H9 (cell line): ENCODE data around the gene CLEC18C. TPM values are rescaled to one million over a fixed set of nuclear protein-coding genes. Genes with fewer than 3 reads are reported as not detected.

Experiments
- DNase-seq: peaks from one replicate; pipeline ENCODE4 v3.0.0-alpha.2; 2017
- H2AFZ ChIP-seq: one replicate; pipeline ENCODE4 v1.6.1; 2013; ENCODE audit warnings: mild to moderate bottlenecking, low read length, control low read depth, moderate library complexity
- H2AK5ac ChIP-seq: 2 replicates; pipeline ENCODE4 v1.6.1; 2013; ENCODE audit warnings: low read length, control low read depth, mixed read lengths; ENCODE audit not compliant: insufficient read length
- H2BK120ac ChIP-seq: one replicate; pipeline ENCODE4 v1.6.1; 2013; ENCODE audit warnings: low read depth, mild to moderate bottlenecking, low read length, control low read depth, inconsistent platforms; ENCODE audit not compliant: poor library complexity, severe bottlenecking
- H2BK12ac ChIP-seq: 2 replicates; pipeline ENCODE4 v1.6.1; 2013; ENCODE audit warnings: low read length, control low read depth, mixed read lengths, low read depth; ENCODE audit not compliant: insufficient read length
- H2BK15ac ChIP-seq: 2 replicates; pipeline ENCODE4 v1.6.1; 2013; ENCODE audit warnings: low read depth, low read length, control low read depth
- H2BK20ac ChIP-seq: one replicate; pipeline ENCODE4 v1.6.1; 2013; ENCODE audit warnings: low read depth, mild to moderate bottlenecking, low read length, control low read depth, inconsistent platforms; ENCODE audit not compliant: poor library complexity, severe bottlenecking
- H2BK5ac ChIP-seq: 2 replicates; pipeline ENCODE4 v1.6.1; 2013; ENCODE audit warnings: low read length, control low read depth, mixed read lengths; ENCODE audit not compliant: insufficient read length
- H3K14ac ChIP-seq: 2 replicates; pipeline ENCODE4 v1.6.1; 2013; ENCODE audit warnings: low read length, control low read depth; ENCODE audit not compliant: insufficient read depth
- H3K18ac ChIP-seq: 2 replicates; pipeline ENCODE4 v1.6.1; 2013; ENCODE audit warnings: low read depth, mild to moderate bottlenecking, mixed read lengths, low read length, control low read depth; ENCODE audit not compliant: insufficient read length
- H3K23ac ChIP-seq: 2 replicates; pipeline ENCODE4 v1.6.1; 2013; ENCODE audit warnings: low read length, control low read depth, mixed read lengths, low read depth; ENCODE audit not compliant: insufficient read length
- H3K23me2 ChIP-seq: 2 replicates; pipeline ENCODE4 v1.6.1; 2013; ENCODE audit warnings: low read depth, mild to moderate bottlenecking, mixed read lengths, low read length, control low read depth; ENCODE audit not compliant: insufficient read length, poor library complexity, severe bottlenecking
- H3K27ac ChIP-seq: 2 replicates; pipeline ENCODE4 v1.5.1; 2013; ENCODE audit warnings: low read length, control low read depth, mixed read lengths, low read depth; ENCODE audit not compliant: insufficient read length
- H3K27me3 ChIP-seq: 2 replicates; pipeline ENCODE4 v1.6.1; 2013; ENCODE audit warnings: low read length, control low read depth, inconsistent platforms; ENCODE audit not compliant: insufficient read depth
- H3K4ac ChIP-seq: 2 replicates; pipeline ENCODE4 v1.6.1; 2013; ENCODE audit warnings: low read depth, mild to moderate bottlenecking, control low read depth, inconsistent platforms, low read length, moderate library complexity
- H3K4me1 ChIP-seq: 2 replicates; pipeline ENCODE4 v1.6.1; 2013; ENCODE audit warnings: low read length, control low read depth, inconsistent platforms; ENCODE audit not compliant: insufficient read depth
- H3K4me2 ChIP-seq: 2 replicates; pipeline ENCODE4 v1.6.1; 2013; ENCODE audit warnings: low read length, control low read depth, mixed read lengths; ENCODE audit not compliant: insufficient read length, insufficient read depth
- H3K56ac ChIP-seq: 2 replicates; pipeline ENCODE4 v1.6.1; 2013; ENCODE audit warnings: low read depth, mild to moderate bottlenecking, mixed read lengths, low read length, control low read depth; ENCODE audit not compliant: insufficient read length
- H3K79me1 ChIP-seq: 2 replicates; pipeline ENCODE4 v1.6.1; 2013; ENCODE audit warnings: low read depth, mild to moderate bottlenecking, moderate library complexity, low read length, control low read depth, inconsistent platforms; ENCODE audit not compliant: insufficient read depth, poor library complexity, severe bottlenecking
- H3K79me2 ChIP-seq: 2 replicates; pipeline ENCODE4 v1.6.1; 2013; ENCODE audit warnings: low read length, control low read depth, inconsistent platforms; ENCODE audit not compliant: insufficient read depth
- H3K9ac ChIP-seq: 2 replicates; pipeline ENCODE4 v1.6.1; 2013; ENCODE audit warnings: low read length, control low read depth, mixed read lengths; ENCODE audit not compliant: insufficient read length; ENCODE audit errors: extremely low read depth
- H3K9me3 ChIP-seq: one replicate; pipeline ENCODE4 v1.6.1; 2013; ENCODE audit warnings: low read depth, low read length, inconsistent platforms; ENCODE audit not compliant: control insufficient read depth
- H3T11ph ChIP-seq: one replicate; pipeline ENCODE4 v1.6.1; 2013; ENCODE audit warnings: mild to moderate bottlenecking, low read length, control low read depth, inconsistent platforms
- H4K20me1 ChIP-seq: one replicate; pipeline ENCODE4 v1.6.1; 2013; ENCODE audit not compliant: control insufficient read depth, insufficient read length, insufficient read depth
- H4K5ac ChIP-seq: 2 replicates; pipeline ENCODE4 v1.6.1; 2013; ENCODE audit warnings: low read depth, mild to moderate bottlenecking, mixed read lengths, low read length, control low read depth; ENCODE audit not compliant: insufficient read length
- H4K8ac ChIP-seq: replicated peaks from 2 replicates; pipeline ENCODE4 v1.6.1; 2013; ENCODE audit warnings: low read length, control low read depth, mixed read lengths, low read depth; ENCODE audit not compliant: insufficient read length
- H4K91ac ChIP-seq: 2 replicates; pipeline ENCODE4 v1.6.1; 2013; ENCODE audit warnings: low read depth, mild to moderate bottlenecking, moderate library complexity, mixed read lengths, low read length, control low read depth; ENCODE audit not compliant: insufficient read length
- H3K27ac Mint-ChIP-seq, 3 experiments: 2 replicates in 2 of 3; 3 replicates in 1 of 3; pipeline ENCODE4 v1.8.0; 2020 to 2021; ENCODE audit warnings: mixed read lengths in 3 of 3, mild to moderate bottlenecking in 1 of 3, moderate library complexity in 1 of 3
- H3K27me3 Mint-ChIP-seq: 2 replicates; pipeline ENCODE4 v1.8.0; 2021; ENCODE audit warnings: low read depth, mild to moderate bottlenecking, moderate library complexity, mixed read lengths
- H3K36me3 Mint-ChIP-seq, 3 experiments: 2 replicates in 2 of 3; 3 replicates in 1 of 3; pipeline ENCODE4 v1.8.0; 2020 to 2021; ENCODE audit warnings: low read depth in 3 of 3, mixed read lengths in 3 of 3; ENCODE audit not compliant: insufficient read depth in 1 of 3
- H3K4me1 Mint-ChIP-seq, 2 experiments: 2 replicates each; pipeline ENCODE4 v1.8.0; 2020; ENCODE audit warnings: mixed read lengths in 2 of 2
- H3K4me3 Mint-ChIP-seq, 2 experiments: 2 replicates in 1 of 2; 3 replicates in 1 of 2; pipeline ENCODE4 v1.8.0; 2020 to 2021; ENCODE audit warnings: mild to moderate bottlenecking in 2 of 2, mixed read lengths in 2 of 2, moderate library complexity in 1 of 2
- H3K9me3 Mint-ChIP-seq, 2 experiments: 2 replicates in 1 of 2; 3 replicates in 1 of 2; pipeline ENCODE4 v1.8.0; 2020; ENCODE audit warnings: mild to moderate bottlenecking in 2 of 2, mixed read lengths in 2 of 2, moderate library complexity in 1 of 2
- WGBS: extraction: QIAGEN DNeasy Blood & Tissue Kit; methylation state at CpG from one replicate; pipeline ENCODE4 v1.1.7; 2013; ENCODE audit warnings: missing lambda C conversion rate, low lambda C conversion rate, mixed read lengths; ENCODE audit not compliant: insufficient read length; ENCODE audit errors: extremely low coverage; 5-methylcytosine and 5-hydroxymethylcytosine counted together
- total RNA-seq: library from RNA; stranded (reverse); gene quantifications from 2 replicates; pipeline ENCODE4 v1.2.1, GENCODE V29; 2021
- TF ChIP-seq, protein P1 (sequence below): fragments of 200-600 bp; sonication (generic); conservative IDR thresholded peaks from 3 replicates; pipeline ENCODE4 v1.8.0; 2021; ENCODE audit warnings: antibody characterized with exemption, mild to moderate bottlenecking

CLEC18C gene
- total RNA-seq, 1 experiment from 2014 or later, result 0.11 TPM

DNA sequence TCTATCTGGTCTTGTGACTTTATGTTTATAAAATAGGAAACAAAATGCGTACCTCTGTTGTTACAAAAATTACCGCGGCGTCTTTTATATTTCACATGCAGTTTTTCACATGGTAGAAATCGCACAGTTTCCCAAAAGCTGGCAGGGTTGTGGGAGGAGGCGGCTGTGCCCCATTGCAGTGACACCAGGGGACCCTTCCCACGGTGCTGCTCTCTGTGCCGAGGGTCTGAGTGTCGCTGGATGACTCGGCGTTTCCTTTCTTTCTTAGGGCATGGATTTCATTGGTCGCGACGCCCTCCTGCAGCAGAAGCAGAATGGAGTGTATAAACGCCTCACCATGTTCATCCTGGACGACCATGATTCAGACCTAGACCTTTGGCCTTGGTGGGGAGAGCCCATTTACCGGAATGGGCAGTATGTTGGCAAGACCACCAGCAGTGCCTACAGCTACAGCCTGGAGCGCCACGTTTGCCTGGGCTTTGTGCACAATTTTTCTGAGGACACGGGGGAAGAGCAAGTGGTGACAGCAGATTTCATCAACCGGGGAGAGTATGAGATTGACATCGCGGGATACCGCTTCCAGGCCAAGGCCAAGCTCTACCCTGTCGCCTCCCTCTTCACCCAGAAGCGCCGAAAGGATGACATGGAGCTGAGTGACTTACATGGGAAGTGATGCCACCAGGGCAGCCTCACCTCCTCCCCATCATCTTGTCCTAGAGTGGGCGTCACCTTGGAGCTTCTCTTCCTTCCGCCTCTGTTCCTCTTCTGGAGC is 17.2 kb upstream of the CLEC18C start:
- DNase-seq, result no peak
- H2AFZ ChIP-seq, result no peak overlapping the region
- Mint-ChIP-seq H3K27ac (peak overlapping the region; percentile 27 to 78 (median 47); a peak in 4 of 7 replicates), H3K4me3 (no peak overlapping the region), H3K4me1 (no peaks in the 10 kb centered on the region), H3K9me3 (no peaks in the 10 kb centered on the region), H3K36me3 (peaks cover 36 to 41% (median 37%) of the 10 kb centered on the region in 3 experiments; a peak in 6 of 7 replicates), H3K27me3 (no peaks in the 10 kb centered on the region)
- H2BK120ac ChIP-seq, result no peak overlapping the region
- TF ChIP-seq, protein P1, sequence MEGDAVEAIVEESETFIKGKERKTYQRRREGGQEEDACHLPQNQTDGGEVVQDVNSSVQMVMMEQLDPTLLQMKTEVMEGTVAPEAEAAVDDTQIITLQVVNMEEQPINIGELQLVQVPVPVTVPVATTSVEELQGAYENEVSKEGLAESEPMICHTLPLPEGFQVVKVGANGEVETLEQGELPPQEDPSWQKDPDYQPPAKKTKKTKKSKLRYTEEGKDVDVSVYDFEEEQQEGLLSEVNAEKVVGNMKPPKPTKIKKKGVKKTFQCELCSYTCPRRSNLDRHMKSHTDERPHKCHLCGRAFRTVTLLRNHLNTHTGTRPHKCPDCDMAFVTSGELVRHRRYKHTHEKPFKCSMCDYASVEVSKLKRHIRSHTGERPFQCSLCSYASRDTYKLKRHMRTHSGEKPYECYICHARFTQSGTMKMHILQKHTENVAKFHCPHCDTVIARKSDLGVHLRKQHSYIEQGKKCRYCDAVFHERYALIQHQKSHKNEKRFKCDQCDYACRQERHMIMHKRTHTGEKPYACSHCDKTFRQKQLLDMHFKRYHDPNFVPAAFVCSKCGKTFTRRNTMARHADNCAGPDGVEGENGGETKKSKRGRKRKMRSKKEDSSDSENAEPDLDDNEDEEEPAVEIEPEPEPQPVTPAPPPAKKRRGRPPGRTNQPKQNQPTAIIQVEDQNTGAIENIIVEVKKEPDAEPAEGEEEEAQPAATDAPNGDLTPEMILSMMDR, result no peak
- no peak overlapping the region for H2BK20ac ChIP-seq
- no peak overlapping the region for H3K18ac ChIP-seq
- H3K23ac ChIP-seq, result no peak overlapping the region
- H3K4me1 ChIP-seq, result no peaks in the 10 kb centered on the region
- H3K9ac ChIP-seq, result no peak overlapping the region
- H3K27ac ChIP-seq, result no peak overlapping the region
- no peaks in the 10 kb centered on the region for H3K27me3 ChIP-seq
- no peaks in the 10 kb centered on the region for H3K79me2 ChIP-seq
- H4K91ac ChIP-seq, result no peak overlapping the region
- no peak overlapping the region for H3K4me2 ChIP-seq
- H2BK5ac ChIP-seq, result no peak overlapping the region
- H3K56ac ChIP-seq, result no peak overlapping the region
- peaks cover 2% of the 10 kb centered on the region for H3K23me2 ChIP-seq
- no peaks in the 10 kb centered on the region for H3K79me1 ChIP-seq
- H3K14ac ChIP-seq, result no peak overlapping the region
- no peak overlapping the region for H3T11ph ChIP-seq
- no peak overlapping the region for H4K5ac ChIP-seq
- no CpG with 5 or more reads among the region's 29 CpGs for WGBS
- no peak overlapping the region for H3K4ac ChIP-seq
- no peaks in the 10 kb centered on the region for H3K9me3 ChIP-seq
- no peak overlapping the region for H2BK15ac ChIP-seq
- H4K20me1 ChIP-seq, result no peaks in the 10 kb centered on the region
- no peak overlapping the region for H2AK5ac ChIP-seq
- no peak overlapping the region for H2BK12ac ChIP-seq
- H4K8ac ChIP-seq, result no peak overlapping the region
